Endothelial cell of umbilical vein (primary cell): ENCODE results near the gene CD276. TPM values are rescaled to one million over a fixed set of nuclear protein-coding genes. Genes with fewer than 3 reads are reported as not detected.

ENCODE experiments used
- BruUV-seq: library from RNA; stranded (reverse); fragments of 400-500 nt; replicated peaks from 2 replicates; lab custom pipeline; 2021; lab: Mats Ljungman, UMichigan
- CTCF ChIA-PET: fragments of 300-600, 350-600 bp; sonication (Branson Sonifier 250); formaldehyde crosslinking; loops from one replicate; lab custom pipeline; 2021; ENCODE audit warnings: antibody characterized with exemption, inconsistent platforms; lab: Charles Lee
- POLR2A ChIA-PET: fragments of 300-600, 350-600 bp; sonication (Branson Sonifier 250); formaldehyde crosslinking; loops from one replicate; lab custom pipeline; 2021; ENCODE audit warnings: antibody characterized with exemption, inconsistent platforms; lab: Charles Lee
- DNase-seq: peaks from one replicate; pipeline ENCODE4 v3.0.0-alpha.2; 2011; ENCODE audit warnings: low read depth, low spot score
- FAIRE-seq: peaks from 2 replicates; lab custom pipeline; 2011; peaks lifted over from hg19 to GRCh38; lab: Jason Lieb, UNC
- H2AFZ ChIP-seq: 2 replicates; pipeline ENCODE4 v1.6.0; 2012; ENCODE audit warnings: low read depth, low read length, control low read depth, inconsistent platforms
- H3K27ac ChIP-seq: 2 replicates; pipeline ENCODE4 v1.5.1; 2011; ENCODE audit warnings: low read depth, mild to moderate bottlenecking, control low read depth, low read length, moderate library complexity; ENCODE audit not compliant: insufficient read depth
- H3K27me3 ChIP-seq, 2 experiments: 2 replicates each; pipeline versions ENCODE4 v1.6.0 to v1.6.1; 2011; ENCODE audit warnings: low read length in 2 of 2, mixed read lengths in 1 of 2; ENCODE audit not compliant: control insufficient read depth in 2 of 2, insufficient read depth in 2 of 2
- H3K36me3 ChIP-seq, 2 experiments: 2 replicates in 1 of 2; 3 replicates in 1 of 2; pipeline ENCODE4 v1.5.1; 2011; ENCODE audit warnings: low read length in 2 of 2, mild to moderate bottlenecking in 1 of 2, moderate library complexity in 1 of 2; ENCODE audit not compliant: control insufficient read depth in 2 of 2, insufficient read depth in 2 of 2; ENCODE audit errors: extremely low read depth in 1 of 2
- H3K4me1 ChIP-seq: 3 replicates; pipeline ENCODE4 v1.5.1; 2011; ENCODE audit warnings: mild to moderate bottlenecking, low read length; ENCODE audit not compliant: control insufficient read depth, insufficient read depth; ENCODE audit errors: extremely low read depth
- H3K4me2 ChIP-seq: 2 replicates; pipeline ENCODE4 v1.6.1; 2011; ENCODE audit warnings: low read length, control low read depth, mixed read lengths; ENCODE audit not compliant: insufficient read depth
- H3K4me3 ChIP-seq, 3 experiments: fragments of 200-600 bp in 1 of 3; sonication (generic), shearing (Covaris generic) in 1 of 3; replicated peaks in 1 of 3; 2 replicates each; pipeline ENCODE4 v1.5.1; 2011 to 2016; ENCODE audit warnings: control low read depth in 3 of 3, low read length in 3 of 3, mild to moderate bottlenecking in 2 of 3, inconsistent platforms in 1 of 3, low read depth in 1 of 3, moderate library complexity in 1 of 3; ENCODE audit not compliant: insufficient read depth in 1 of 3
- H3K79me2 ChIP-seq: 2 replicates; pipeline ENCODE4 v1.6.0; 2012; ENCODE audit warnings: low read length, inconsistent platforms; ENCODE audit not compliant: control insufficient read depth, insufficient read depth
- H3K9ac ChIP-seq: replicated peaks from 2 replicates; pipeline ENCODE3; 2011; ENCODE audit warnings: low read length, control low read depth; ENCODE audit not compliant: insufficient read depth; ENCODE audit errors: extremely low read depth
- H3K9me1 ChIP-seq: replicated peaks from 3 replicates; pipeline ENCODE4 v1.6.0; 2011; ENCODE audit warnings: mild to moderate bottlenecking, low read length; ENCODE audit not compliant: control insufficient read depth, insufficient read depth; ENCODE audit errors: extremely low read depth
- H3K9me3 ChIP-seq: replicated peaks from 2 replicates; pipeline ENCODE4 v1.5.1; 2012; ENCODE audit warnings: low read length, inconsistent platforms; ENCODE audit not compliant: control insufficient read depth, insufficient read depth
- H4K20me1 ChIP-seq: replicated peaks from 2 replicates; pipeline ENCODE3; 2011; ENCODE audit warnings: mild to moderate bottlenecking, low read length; ENCODE audit not compliant: control insufficient read depth, insufficient read depth; ENCODE audit errors: extremely low read depth
- EZH2 ChIP-seq: IDR thresholded peaks from 2 replicates; pipeline ENCODE4 v1.6.1; 2012; ENCODE audit warnings: borderline replicate concordance, low read depth, mild to moderate bottlenecking, moderate library complexity, low read length, inconsistent platforms; ENCODE audit not compliant: severe bottlenecking
- FOS ChIP-seq: IDR thresholded peaks from 2 replicates; pipeline ENCODE4 v1.6.1; 2011; ENCODE audit warnings: mild to moderate bottlenecking, low read length, moderate library complexity, borderline replicate concordance; ENCODE audit not compliant: insufficient read depth
- GATA2 ChIP-seq: IDR thresholded peaks from 2 replicates; pipeline ENCODE4 v1.7.0; 2011; ENCODE audit warnings: low read depth, mild to moderate bottlenecking, moderate library complexity, mixed read lengths, low read length; ENCODE audit not compliant: insufficient read length, insufficient read depth
- JUN ChIP-seq: IDR thresholded peaks from 2 replicates; pipeline ENCODE4 v1.6.1; 2011; ENCODE audit warnings: borderline replicate concordance, low read depth; ENCODE audit not compliant: insufficient read length, insufficient read depth
- MYC ChIP-seq: IDR thresholded peaks from one replicate; pipeline ENCODE4 v1.6.1; 2011; ENCODE audit warnings: mild to moderate bottlenecking, low read depth, low read length
- POLR2A ChIP-seq: IDR thresholded peaks from 2 replicates; pipeline ENCODE4 v1.6.1; 2012; ENCODE audit warnings: low read depth, mild to moderate bottlenecking, control low read depth, low read length
- POLR2AphosphoS5 ChIP-seq: IDR thresholded peaks from 2 replicates; pipeline ENCODE4 v1.6.1; 2012; ENCODE audit warnings: low read depth, mild to moderate bottlenecking, control low read depth, low read length, moderate library complexity; ENCODE audit not compliant: insufficient read depth
- dilution Hi-C: fragments of 300-500 bp; cut with MboI; formaldehyde crosslinking; loops from one replicate; pipeline ENCODE4 v1.15.0; 2019; ENCODE audit warnings: low sequenced_read_pairs; ENCODE audit not compliant: extremely low pct_ligation_motif_present
- intact Hi-C: fragments of 100-400 bp; cut with micrococcal nuclease; formaldehyde crosslinking; loops from one replicate; pipeline ENCODE4 v1.10.0; 2022
- polyA plus RNA-seq, 4 experiments: library from polyadenylated mRNA; depleted of rRNA in 3 of 4; stranded (reverse) in 3 of 4; unstranded in 1 of 4; fragments of >200 nt; gene quantifications; 2 replicates each; pipeline versions ENCODE4 v1.2.1 to v1.2.3, GENCODE V29; 2011 to 2012; ENCODE audit warnings: missing spikeins in 1 of 4
- total RNA-seq: library from RNA; stranded (reverse); gene quantifications from 2 replicates; pipeline ENCODE4 v1.2.3, GENCODE V29; 2021
- TF ChIP-seq, protein P1 (sequence below), 2 donors: IDR thresholded peaks; 1 replicate in 1 of 2; 2 replicates in 1 of 2; pipeline ENCODE4 v1.5.1; 2011; ENCODE audit warnings: low read length in 2 of 2, mild to moderate bottlenecking in 2 of 2, moderate library complexity in 2 of 2, control low read depth in 1 of 2, inconsistent platforms in 1 of 2, low read depth in 1 of 2; ENCODE audit not compliant: insufficient read depth in 1 of 2; ENCODE audit errors: extremely low read depth in 1 of 2
- TF ChIP-seq, protein P2 (sequence below): IDR thresholded peaks from 2 replicates; pipeline ENCODE4 v1.6.1; 2011; ENCODE audit not compliant: insufficient read depth, insufficient read length

The CD276 gene
- total and polyA plus RNA-seq, 2 donors (not counting 3 experiments of a cell fraction or from before 2014, with no cell fraction given), result 73.6 to 85.7 TPM

DNA sequence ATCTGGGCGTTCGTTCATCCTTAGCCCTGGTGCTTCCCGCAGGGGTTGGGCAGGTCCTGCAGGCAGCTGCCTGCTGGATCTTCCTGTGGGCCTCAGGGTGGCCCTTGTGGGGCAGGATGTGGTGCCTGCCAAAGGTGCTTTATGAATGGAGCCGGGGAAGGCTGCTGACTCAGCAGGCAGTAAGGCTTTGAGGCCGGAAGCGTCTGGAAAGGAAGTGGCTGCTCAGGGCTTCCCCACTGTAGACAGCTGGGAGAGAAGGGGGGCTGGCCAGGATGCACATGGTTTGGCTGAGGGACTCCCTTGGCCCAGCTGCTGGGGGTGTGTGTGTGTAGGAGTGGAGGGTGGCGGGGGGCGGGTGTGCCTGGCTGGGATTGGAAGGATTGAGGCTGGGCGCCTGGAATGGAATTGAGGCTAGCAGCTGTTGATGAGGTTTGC, 12.9 kb downstream of the CD276 start:
- Histone ChIP-seq H3K79me2 (peaks cover 7% of the 10 kb centered on the region), H2AFZ (no peak overlapping the region), H3K27ac (peak overlapping the region; percentile 55), H3K27me3 (no peaks in the 10 kb centered on the region), H3K36me3 (peaks cover 0 to 2% of the 10 kb centered on the region in 2 experiments), H3K4me3 (no peak overlapping the region), H3K4me1 (peaks cover 21% of the 10 kb centered on the region), H3K9me1 (no peaks in the 10 kb centered on the region), H3K9me3 (no peaks in the 10 kb centered on the region), H3K9ac (no peak overlapping the region), H4K20me1 (no peaks in the 10 kb centered on the region), H3K4me2 (peak overlapping the region; percentile 31)
- ChIA-PET POLR2A (interaction anchor here (0.7 to 1.1 kb wide), 2 partner anchors 12 to 14 kb away, joined by 3 to 9 read pairs; no protein-coding TSS in a partner anchor), CTCF (interaction anchor here (0.8 to 9.0 kb wide), 5 partner anchors 8 to 137 kb away, joined by 3 to 368 read pairs (median 81); partner anchors contain the start of genes CD276 and NPTN)
- BruUV-seq, result no TSS peak
- peak; percentile 97 for FAIRE-seq
- intact Hi-C loops (loop anchor here (1.0 kb wide), 1 partner anchor 11 kb away; no protein-coding TSS in a partner anchor), dilution Hi-C loops (no loop called here)
- peak; percentile 99 for DNase-seq
- TF ChIP-seq POLR2A (peak; percentile 65), JUN (peak; percentile 33), POLR2AphosphoS5 (peak; percentile 99), FOS (peak; percentile 81), GATA2 (no peak), EZH2 (no peak), MYC (peak; percentile 72)
- TF ChIP-seq, protein P1, sequence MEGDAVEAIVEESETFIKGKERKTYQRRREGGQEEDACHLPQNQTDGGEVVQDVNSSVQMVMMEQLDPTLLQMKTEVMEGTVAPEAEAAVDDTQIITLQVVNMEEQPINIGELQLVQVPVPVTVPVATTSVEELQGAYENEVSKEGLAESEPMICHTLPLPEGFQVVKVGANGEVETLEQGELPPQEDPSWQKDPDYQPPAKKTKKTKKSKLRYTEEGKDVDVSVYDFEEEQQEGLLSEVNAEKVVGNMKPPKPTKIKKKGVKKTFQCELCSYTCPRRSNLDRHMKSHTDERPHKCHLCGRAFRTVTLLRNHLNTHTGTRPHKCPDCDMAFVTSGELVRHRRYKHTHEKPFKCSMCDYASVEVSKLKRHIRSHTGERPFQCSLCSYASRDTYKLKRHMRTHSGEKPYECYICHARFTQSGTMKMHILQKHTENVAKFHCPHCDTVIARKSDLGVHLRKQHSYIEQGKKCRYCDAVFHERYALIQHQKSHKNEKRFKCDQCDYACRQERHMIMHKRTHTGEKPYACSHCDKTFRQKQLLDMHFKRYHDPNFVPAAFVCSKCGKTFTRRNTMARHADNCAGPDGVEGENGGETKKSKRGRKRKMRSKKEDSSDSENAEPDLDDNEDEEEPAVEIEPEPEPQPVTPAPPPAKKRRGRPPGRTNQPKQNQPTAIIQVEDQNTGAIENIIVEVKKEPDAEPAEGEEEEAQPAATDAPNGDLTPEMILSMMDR (IDR thresholded peaks at IDR 0.05; ENCODE audit: extremely low read depth in 1 of 2, insufficient read depth in 1 of 2, low read depth in 1 of 2, low read length in 2 of 2), result no peak
- TF ChIP-seq, protein P2, sequence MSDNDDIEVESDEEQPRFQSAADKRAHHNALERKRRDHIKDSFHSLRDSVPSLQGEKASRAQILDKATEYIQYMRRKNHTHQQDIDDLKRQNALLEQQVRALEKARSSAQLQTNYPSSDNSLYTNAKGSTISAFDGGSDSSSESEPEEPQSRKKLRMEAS, result peak; percentile 71
